ENCODE measurements around the gene CSTA.

DNA sequence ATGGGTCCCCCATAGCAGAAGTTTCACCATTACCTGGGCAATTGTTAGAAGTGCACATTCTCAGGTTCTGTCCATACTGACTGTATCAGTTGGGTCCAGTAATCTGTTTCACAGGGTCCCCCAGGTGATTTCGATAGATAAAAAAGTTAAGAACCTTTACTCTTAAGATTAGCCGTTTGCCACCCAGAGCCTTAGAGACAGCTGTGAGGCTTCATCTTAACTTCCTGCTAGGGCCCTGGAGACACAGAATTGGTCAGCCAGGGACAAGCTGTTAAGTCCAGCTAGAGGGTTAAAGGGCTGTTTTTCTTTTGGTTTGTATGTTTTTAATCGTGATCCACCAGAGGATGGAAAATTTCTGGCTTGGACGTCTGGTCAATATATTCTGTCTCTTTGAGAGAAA lies 65.6 kb downstream of the CSTA start:
- TF ChIP-seq, protein P1, sequence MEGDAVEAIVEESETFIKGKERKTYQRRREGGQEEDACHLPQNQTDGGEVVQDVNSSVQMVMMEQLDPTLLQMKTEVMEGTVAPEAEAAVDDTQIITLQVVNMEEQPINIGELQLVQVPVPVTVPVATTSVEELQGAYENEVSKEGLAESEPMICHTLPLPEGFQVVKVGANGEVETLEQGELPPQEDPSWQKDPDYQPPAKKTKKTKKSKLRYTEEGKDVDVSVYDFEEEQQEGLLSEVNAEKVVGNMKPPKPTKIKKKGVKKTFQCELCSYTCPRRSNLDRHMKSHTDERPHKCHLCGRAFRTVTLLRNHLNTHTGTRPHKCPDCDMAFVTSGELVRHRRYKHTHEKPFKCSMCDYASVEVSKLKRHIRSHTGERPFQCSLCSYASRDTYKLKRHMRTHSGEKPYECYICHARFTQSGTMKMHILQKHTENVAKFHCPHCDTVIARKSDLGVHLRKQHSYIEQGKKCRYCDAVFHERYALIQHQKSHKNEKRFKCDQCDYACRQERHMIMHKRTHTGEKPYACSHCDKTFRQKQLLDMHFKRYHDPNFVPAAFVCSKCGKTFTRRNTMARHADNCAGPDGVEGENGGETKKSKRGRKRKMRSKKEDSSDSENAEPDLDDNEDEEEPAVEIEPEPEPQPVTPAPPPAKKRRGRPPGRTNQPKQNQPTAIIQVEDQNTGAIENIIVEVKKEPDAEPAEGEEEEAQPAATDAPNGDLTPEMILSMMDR (conservative IDR thresholded peaks at IDR 0.05; ENCODE audit: low read length) = no peak
- TF ChIP-seq EZH2phosphoT487 (IDR thresholded peaks at IDR 0.05; ENCODE audit: borderline replicate concordance) = no peak
